Measurements from ENCODE around the gene PBX2.
A peak's percentile ranks its signal among the peaks of the same experiment; 100 is the strongest.
"Not testable (repeated sequence)": the region's sequence is repeated elsewhere in the genome, so short reads cannot be mapped to it uniquely, and the experiment has no call there.

The PBX2 gene

GRCh38 chr6:32185681-32186131 is 4.3 kb downstream of the PBX2 start:
- not testable (repeated sequence) for H3K9ac ChIP-seq (ENCODE audit: low read depth, low read length)

GRCh38 chr6:32184084-32184640 is 5.8 kb downstream of the PBX2 start, which contains the start of gene AGER:
Gene AGER (minus strand): TSS chr6:32184253. CDS start chr6:32184222, 31 bp downstream.
- no peak within 1 kb of the TSS for H3K27ac ChIP-seq (ENCODE audit: low read depth, low read length)
- peaks cover 55% of the 10 kb centered on the region for H3K36me3 ChIP-seq (ENCODE audit: control insufficient read depth, insufficient read depth, low read length)
- H3K9ac ChIP-seq (ENCODE audit: low read depth, low read length) = no peak within 1 kb of the TSS
- no peak within 1 kb of the TSS for H3K4me3 ChIP-seq (ENCODE audit: low read depth, low read length)
- no peaks in the 10 kb centered on the region for H3K9me3 ChIP-seq (ENCODE audit: control insufficient read depth, insufficient read depth, low read length)
- H3K27me3 ChIP-seq (ENCODE audit: control insufficient read depth, insufficient read depth, low read length) = no peaks in the 10 kb centered on the region
- H3K4me1 ChIP-seq (ENCODE audit: control insufficient read depth, insufficient read depth, low read length) = peaks cover 3% of the 10 kb centered on the region; the same call in 1 of the 2 replicates

More at GRCh38 chr6:32185681-32186131, 4.3 kb downstream of the PBX2 start:
- not testable (repeated sequence) for H3K27me3 ChIP-seq (ENCODE audit: control insufficient read depth, insufficient read depth, low read length); H3K4me3 ChIP-seq (ENCODE audit: low read depth, low read length); H3K27ac ChIP-seq (ENCODE audit: low read depth, low read length); H3K9me3 ChIP-seq (ENCODE audit: control insufficient read depth, insufficient read depth, low read length); H3K4me1 ChIP-seq (ENCODE audit: control insufficient read depth, insufficient read depth, low read length)
- H3K36me3 ChIP-seq (ENCODE audit: control insufficient read depth, insufficient read depth, low read length) = peaks cover 45% of the 10 kb centered on the region

- Histone ChIP-seq H3K27ac (ENCODE audit: low read depth, low read length) (no peak overlapping the region), H3K27me3 (ENCODE audit: control insufficient read depth, insufficient read depth, low read length) (no peaks in the 10 kb centered on the region), H3K9ac (ENCODE audit: low read depth, low read length) (no peak overlapping the region), H3K4me3 (ENCODE audit: low read depth, low read length) (no peak overlapping the region), H3K4me1 (ENCODE audit: control insufficient read depth, insufficient read depth, low read length) (no peaks in the 10 kb centered on the region), H3K9me3 (ENCODE audit: control insufficient read depth, insufficient read depth, low read length) (no peaks in the 10 kb centered on the region), H3K36me3 (ENCODE audit: control insufficient read depth, insufficient read depth, low read length) (peaks cover 55% of the 10 kb centered on the region)
Measured at GRCh38 chr6:32183483-32184083, 6.4 kb downstream of the PBX2 start.

GRCh38 chr6:32183030-32183429 is 7.0 kb downstream of the PBX2 start:
- Histone ChIP-seq H3K36me3 (ENCODE audit: control insufficient read depth, insufficient read depth, low read length) (peaks cover 55% of the 10 kb centered on the region), H3K9me3 (ENCODE audit: control insufficient read depth, insufficient read depth, low read length) (no peaks in the 10 kb centered on the region), H3K27me3 (ENCODE audit: control insufficient read depth, insufficient read depth, low read length) (no peaks in the 10 kb centered on the region), H3K9ac (ENCODE audit: low read depth, low read length) (no peak overlapping the region), H3K4me3 (ENCODE audit: low read depth, low read length) (no peak overlapping the region), H3K4me1 (ENCODE audit: control insufficient read depth, insufficient read depth, low read length) (no peaks in the 10 kb centered on the region), H3K27ac (ENCODE audit: low read depth, low read length) (no peak overlapping the region)

- Histone ChIP-seq H3K9me3 (ENCODE audit: control insufficient read depth, insufficient read depth, low read length) (no peaks in the 10 kb centered on the region), H3K27me3 (ENCODE audit: control insufficient read depth, insufficient read depth, low read length) (no peaks in the 10 kb centered on the region), H3K27ac (ENCODE audit: low read depth, low read length) (no peak overlapping the region), H3K4me3 (ENCODE audit: low read depth, low read length) (no peak overlapping the region), H3K9ac (ENCODE audit: low read depth, low read length) (no peak overlapping the region), H3K36me3 (ENCODE audit: control insufficient read depth, insufficient read depth, low read length) (peaks cover 50% of the 10 kb centered on the region), H3K4me1 (ENCODE audit: control insufficient read depth, insufficient read depth, low read length) (no peaks in the 10 kb centered on the region)
Measured at GRCh38 chr6:32182555-32182981, 7.4 kb downstream of the PBX2 start.

- no peaks in the 10 kb centered on the region for H3K27me3 ChIP-seq (ENCODE audit: control insufficient read depth, insufficient read depth, low read length)
- H3K27ac ChIP-seq (ENCODE audit: low read depth, low read length) = no peak overlapping the region
- no peak overlapping the region for H3K9ac ChIP-seq (ENCODE audit: low read depth, low read length)
- no peaks in the 10 kb centered on the region for H3K9me3 ChIP-seq (ENCODE audit: control insufficient read depth, insufficient read depth, low read length)
- H3K36me3 ChIP-seq (ENCODE audit: control insufficient read depth, insufficient read depth, low read length) = peaks cover 45% of the 10 kb centered on the region
- no peaks in the 10 kb centered on the region for H3K4me1 ChIP-seq (ENCODE audit: control insufficient read depth, insufficient read depth, low read length)
- H3K4me3 ChIP-seq (ENCODE audit: low read depth, low read length) = no peak overlapping the region
Measured at GRCh38 chr6:32181915-32182529, 8.0 kb downstream of the PBX2 start.

GRCh38 chr6:32181148-32181702 is 8.8 kb downstream of the PBX2 start:
- no peak overlapping the region for H3K4me3 ChIP-seq (ENCODE audit: low read depth, low read length)
- H3K27me3 ChIP-seq (ENCODE audit: control insufficient read depth, insufficient read depth, low read length) = no peaks in the 10 kb centered on the region
- no peaks in the 10 kb centered on the region for H3K9me3 ChIP-seq (ENCODE audit: control insufficient read depth, insufficient read depth, low read length)
- peaks cover 37% of the 10 kb centered on the region for H3K36me3 ChIP-seq (ENCODE audit: control insufficient read depth, insufficient read depth, low read length)
- H3K27ac ChIP-seq (ENCODE audit: low read depth, low read length) = no peak overlapping the region
- no peak overlapping the region for H3K9ac ChIP-seq (ENCODE audit: low read depth, low read length)
- H3K4me1 ChIP-seq (ENCODE audit: control insufficient read depth, insufficient read depth, low read length) = peaks cover 7% of the 10 kb centered on the region; the same call in 1 of the 2 replicates

GRCh38 chr6:32179766-32180405 is 10.1 kb downstream of the PBX2 start:
- Histone ChIP-seq H3K4me3 (ENCODE audit: low read depth, low read length) (no peak overlapping the region), H3K27ac (ENCODE audit: low read depth, low read length) (no peak overlapping the region), H3K27me3 (ENCODE audit: control insufficient read depth, insufficient read depth, low read length) (no peaks in the 10 kb centered on the region), H3K9ac (ENCODE audit: low read depth, low read length) (no peak overlapping the region), H3K4me1 (ENCODE audit: control insufficient read depth, insufficient read depth, low read length) (peaks cover 13% of the 10 kb centered on the region), H3K9me3 (ENCODE audit: control insufficient read depth, insufficient read depth, low read length) (no peaks in the 10 kb centered on the region), H3K36me3 (ENCODE audit: control insufficient read depth, insufficient read depth, low read length) (peaks cover 36% of the 10 kb centered on the region)

GRCh38 chr6:32178547-32179440 is 11.2 kb downstream of the PBX2 start:
- H3K27ac ChIP-seq (ENCODE audit: low read depth, low read length) = peak overlapping the region; percentile 99
- no peaks in the 10 kb centered on the region for H3K27me3 ChIP-seq (ENCODE audit: control insufficient read depth, insufficient read depth, low read length)
- H3K36me3 ChIP-seq (ENCODE audit: control insufficient read depth, insufficient read depth, low read length) = peaks cover 43% of the 10 kb centered on the region
- peak overlapping the region; percentile 90 for H3K4me3 ChIP-seq (ENCODE audit: low read depth, low read length)
- peaks cover 18% of the 10 kb centered on the region for H3K4me1 ChIP-seq (ENCODE audit: control insufficient read depth, insufficient read depth, low read length)
- peak overlapping the region; percentile 67 for H3K9ac ChIP-seq (ENCODE audit: low read depth, low read length)
- H3K9me3 ChIP-seq (ENCODE audit: control insufficient read depth, insufficient read depth, low read length) = no peaks in the 10 kb centered on the region

Data from HUES48 (cell line).